Trophoblast cell (in vitro differentiated cells and primary cell): ENCODE measurements around the gene ANKS1B.

ENCODE experiments used
- DNase-seq, 2 donors: peaks; one replicate each; pipeline ENCODE4 v3.0.0-alpha.2; 2016
- H2AFZ ChIP-seq: 2 replicates; pipeline ENCODE4 v1.6.1; 2013; ENCODE audit warnings: low read length, moderate library complexity, mild to moderate bottlenecking; ENCODE audit not compliant: insufficient read depth, poor library complexity
- H2AK5ac ChIP-seq: 2 replicates; pipeline ENCODE4 v1.6.1; 2013; ENCODE audit warnings: mild to moderate bottlenecking, low read length
- H2BK120ac ChIP-seq: 2 replicates; pipeline ENCODE4 v1.6.1; 2013; ENCODE audit warnings: low read length, mild to moderate bottlenecking, moderate library complexity; ENCODE audit not compliant: insufficient read depth, poor library complexity
- H2BK12ac ChIP-seq: 2 replicates; pipeline ENCODE4 v1.6.1; 2013; ENCODE audit warnings: mild to moderate bottlenecking, low read length, moderate library complexity
- H2BK5ac ChIP-seq: 2 replicates; pipeline ENCODE4 v1.6.1; 2013; ENCODE audit warnings: low read length, low read depth, moderate library complexity, mild to moderate bottlenecking; ENCODE audit not compliant: poor library complexity
- H3K14ac ChIP-seq: 2 replicates; pipeline ENCODE4 v1.6.1; 2013; ENCODE audit warnings: mild to moderate bottlenecking, low read length
- H3K18ac ChIP-seq: 2 replicates; pipeline ENCODE4 v1.6.1; 2013; ENCODE audit warnings: mild to moderate bottlenecking, low read length
- H3K23ac ChIP-seq: 2 replicates; pipeline ENCODE4 v1.6.1; 2013; ENCODE audit warnings: low read length
- H3K27ac ChIP-seq: 2 replicates; pipeline ENCODE4 v1.5.1; 2013; ENCODE audit warnings: low read depth, mild to moderate bottlenecking, inconsistent platforms, low read length, moderate library complexity
- H3K27me3 ChIP-seq: 2 replicates; pipeline ENCODE4 v1.6.1; 2013; ENCODE audit warnings: inconsistent platforms, mild to moderate bottlenecking, low read length, moderate library complexity; ENCODE audit not compliant: insufficient read depth
- H3K36me3 ChIP-seq, 2 experiments: 1 replicate in 1 of 2; 2 replicates in 1 of 2; pipeline ENCODE4 v1.6.1; 2013; ENCODE audit warnings: low read length in 2 of 2, mild to moderate bottlenecking in 2 of 2, moderate library complexity in 1 of 2; ENCODE audit not compliant: insufficient read depth in 2 of 2, control insufficient read depth in 1 of 2
- H3K4ac ChIP-seq: 2 replicates; pipeline ENCODE4 v1.6.1; 2013; ENCODE audit warnings: low read depth, mild to moderate bottlenecking, low read length, moderate library complexity
- H3K4me1 ChIP-seq, 2 experiments: 1 replicate in 1 of 2; 2 replicates in 1 of 2; pipeline ENCODE4 v1.6.1; 2013; ENCODE audit warnings: low read length in 2 of 2, mild to moderate bottlenecking in 2 of 2, moderate library complexity in 1 of 2; ENCODE audit not compliant: insufficient read depth in 2 of 2, control insufficient read depth in 1 of 2
- H3K4me2 ChIP-seq: 2 replicates; pipeline ENCODE4 v1.6.1; 2013; ENCODE audit warnings: inconsistent platforms, mild to moderate bottlenecking, low read length, moderate library complexity
- H3K4me3 ChIP-seq: 2 replicates; pipeline ENCODE4 v1.5.1; 2013; ENCODE audit warnings: mild to moderate bottlenecking, low read depth, low read length, inconsistent platforms
- H3K79me1 ChIP-seq: one replicate; pipeline ENCODE4 v1.6.1; 2013; ENCODE audit warnings: low read length
- H3K79me2 ChIP-seq: 2 replicates; pipeline ENCODE4 v1.6.1; 2013; ENCODE audit warnings: low read length, mild to moderate bottlenecking; ENCODE audit not compliant: control insufficient read depth, insufficient read depth, poor library complexity
- H3K9ac ChIP-seq: 2 replicates; pipeline ENCODE4 v1.6.1; 2013; ENCODE audit warnings: mild to moderate bottlenecking, low read length
- H3K9me3 ChIP-seq: 2 replicates; pipeline ENCODE4 v1.6.1; 2013; ENCODE audit warnings: low read depth, mild to moderate bottlenecking, control low read depth, inconsistent platforms, low read length; ENCODE audit not compliant: insufficient read depth
- H4K12ac ChIP-seq: 2 replicates; pipeline ENCODE4 v1.6.1; 2013; ENCODE audit warnings: low read depth, mild to moderate bottlenecking, low read length, moderate library complexity
- H4K8ac ChIP-seq: 2 replicates; pipeline ENCODE4 v1.6.1; 2013; ENCODE audit warnings: low read depth, mild to moderate bottlenecking, low read length, moderate library complexity
- H4K91ac ChIP-seq: one replicate; pipeline ENCODE4 v1.6.1; 2013; ENCODE audit warnings: low read depth, mild to moderate bottlenecking, low read length, moderate library complexity
- WGBS: extraction: QIAGEN DNeasy Blood & Tissue Kit; methylation state at CpG from one replicate; pipeline ENCODE4 v1.1.7; 2013; ENCODE audit warnings: missing lambda C conversion rate; ENCODE audit not compliant: insufficient read length, insufficient coverage; ENCODE audit errors: extremely low coverage; 5-methylcytosine and 5-hydroxymethylcytosine counted together

The ANKS1B gene

DNA sequence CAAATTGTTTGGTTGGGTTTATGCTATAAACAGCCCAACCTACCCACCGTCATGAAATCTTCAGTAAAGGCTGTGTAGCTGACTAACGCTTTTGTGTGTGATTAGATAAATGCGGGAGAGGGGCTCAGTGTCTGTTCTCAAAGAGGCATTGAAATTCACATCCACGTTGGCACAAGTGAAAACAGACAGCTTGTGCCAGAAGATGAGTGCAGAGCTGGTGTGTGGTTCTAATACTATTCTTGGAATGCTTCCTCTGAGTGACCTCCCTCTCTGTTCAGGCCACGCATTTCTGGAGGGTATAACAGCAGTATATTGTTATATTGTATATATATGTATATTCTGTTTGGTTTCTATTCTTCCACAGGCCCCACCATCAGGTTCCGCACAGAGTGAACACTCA lies 1075.9 kb downstream of the ANKS1B start:
- WGBS: no CpG with 5 or more reads among the region's 6 CpGs

DNA sequence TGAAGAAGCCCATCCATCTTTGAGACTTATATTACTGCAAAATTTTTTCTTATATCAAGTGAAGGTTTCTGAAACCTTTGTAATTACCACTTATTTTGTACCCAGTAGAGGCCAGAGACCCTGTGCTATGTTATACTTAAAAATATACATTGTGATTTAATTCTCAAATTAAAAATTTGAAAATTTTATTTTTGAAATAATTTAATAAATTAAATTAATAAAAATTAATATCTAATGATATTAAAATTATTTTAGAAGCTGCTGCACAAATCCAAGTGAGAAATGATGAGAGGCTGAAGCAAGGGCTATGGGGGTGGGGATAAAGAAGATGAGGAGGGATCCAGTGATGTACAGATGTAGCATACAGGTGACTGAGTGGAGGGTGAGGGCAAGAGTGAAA lies 1080.9 kb downstream of the ANKS1B start:
- H2BK12ac ChIP-seq: no peak overlapping the region
- no peak overlapping the region for H3K4me2 ChIP-seq
- no peak overlapping the region for H2BK5ac ChIP-seq
- no peak overlapping the region for H3K18ac ChIP-seq
- H4K91ac ChIP-seq: no peak overlapping the region
- H3K79me1 ChIP-seq: no peaks in the 10 kb centered on the region
- no peak overlapping the region for H3K23ac ChIP-seq
- no peak overlapping the region for H3K14ac ChIP-seq
- H3K4me1 ChIP-seq: no peaks in the 10 kb centered on the region
- no peak overlapping the region for H4K12ac ChIP-seq
- no peak overlapping the region for H3K27ac ChIP-seq
- no peak overlapping the region for H3K4ac ChIP-seq
- H4K8ac ChIP-seq: no peak overlapping the region
- H3K9ac ChIP-seq: no peak overlapping the region
- H3K27me3 ChIP-seq: no peaks in the 10 kb centered on the region
- no peaks in the 10 kb centered on the region for H3K36me3 ChIP-seq
- no peak overlapping the region for H3K4me3 ChIP-seq
- H2BK120ac ChIP-seq: no peak overlapping the region
- H3K9me3 ChIP-seq: no peaks in the 10 kb centered on the region
- no peak overlapping the region for H2AK5ac ChIP-seq
- H2AFZ ChIP-seq: no peak overlapping the region
- H3K79me2 ChIP-seq: no peaks in the 10 kb centered on the region
- no peak for DNase-seq

More for the DNA sequence above, 1075.9 kb downstream of the ANKS1B start:
- Histone ChIP-seq H4K91ac (no peak overlapping the region), H2BK120ac (no peak overlapping the region), H3K27ac (no peak overlapping the region), H3K79me2 (no peaks in the 10 kb centered on the region), H3K14ac (no peak overlapping the region), H3K4me2 (no peak overlapping the region), H3K4me3 (no peak overlapping the region), H3K79me1 (no peaks in the 10 kb centered on the region), H2BK5ac (no peak overlapping the region), H2AFZ (no peak overlapping the region), H3K4me1 (no peaks in the 10 kb centered on the region), H3K27me3 (no peaks in the 10 kb centered on the region), H3K9ac (no peak overlapping the region), H3K18ac (no peak overlapping the region), H2AK5ac (no peak overlapping the region), H3K4ac (no peak overlapping the region), H3K9me3 (no peaks in the 10 kb centered on the region), H4K8ac (no peak overlapping the region), H2BK12ac (no peak overlapping the region), H4K12ac (no peak overlapping the region), H3K23ac (no peak overlapping the region), H3K36me3 (no peaks in the 10 kb centered on the region)
- DNase-seq: no peak

DNA sequence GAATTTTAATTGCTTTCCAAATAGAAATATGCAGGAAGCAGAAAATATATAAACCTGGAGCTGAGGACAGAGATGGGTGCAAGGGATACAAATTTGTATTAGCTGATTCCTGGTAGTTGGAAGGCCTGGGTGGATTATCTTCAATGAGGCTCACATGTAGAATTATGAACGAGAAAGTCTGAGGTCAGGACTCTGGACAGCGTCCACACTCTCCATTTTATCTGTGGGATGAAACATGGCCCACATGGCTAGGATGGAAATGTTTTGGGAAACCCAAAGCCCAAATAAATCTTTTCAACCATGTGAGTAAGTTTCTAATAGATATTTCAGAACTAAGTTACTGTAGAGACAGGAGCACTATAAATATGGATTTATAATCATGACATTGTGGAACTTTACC lies 1083.5 kb downstream of the ANKS1B start:
- DNase-seq: no peak
- Histone ChIP-seq H3K9me3 (no peaks in the 10 kb centered on the region), H2AFZ (no peak overlapping the region), H3K27me3 (peaks cover 7% of the 10 kb centered on the region), H2AK5ac (no peak overlapping the region), H3K18ac (no peak overlapping the region), H3K4me2 (no peak overlapping the region), H4K12ac (no peak overlapping the region), H3K23ac (no peak overlapping the region), H3K4me3 (no peak overlapping the region), H3K79me1 (no peaks in the 10 kb centered on the region), H3K4me1 (no peaks in the 10 kb centered on the region), H2BK120ac (no peak overlapping the region), H3K14ac (no peak overlapping the region), H3K27ac (no peak overlapping the region), H2BK5ac (no peak overlapping the region), H4K91ac (no peak overlapping the region), H4K8ac (no peak overlapping the region), H3K79me2 (no peaks in the 10 kb centered on the region), H2BK12ac (no peak overlapping the region), H3K4ac (no peak overlapping the region), H3K36me3 (no peaks in the 10 kb centered on the region), H3K9ac (no peak overlapping the region)
- WGBS: no CpG with 5 or more reads among the region's 2 CpGs

DNA sequence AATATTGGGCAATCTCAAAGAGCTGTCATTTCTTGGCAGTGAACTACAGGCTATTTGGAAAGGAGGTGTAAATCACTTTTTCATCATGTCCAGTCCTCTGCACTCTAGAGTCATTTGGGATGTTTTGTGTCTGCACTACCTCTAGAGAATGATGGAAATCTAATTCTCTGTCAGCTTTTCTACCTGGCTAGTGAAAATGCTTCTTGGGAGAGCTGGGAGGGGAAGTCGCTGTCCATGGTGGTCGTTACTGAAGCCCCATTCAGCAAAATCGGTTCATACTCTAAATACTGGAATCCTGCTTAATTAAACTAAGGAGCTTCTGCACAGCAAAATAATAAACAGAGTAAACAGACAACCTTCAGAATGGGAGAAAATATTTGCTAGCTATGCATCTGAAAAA lies 1087.8 kb downstream of the ANKS1B start:
- H3K79me1 ChIP-seq: no peaks in the 10 kb centered on the region
- H3K23ac ChIP-seq: no peak overlapping the region
- peaks cover 7 to 9% of the 10 kb centered on the region in 2 experiments for H3K4me1 ChIP-seq
- H3K27ac ChIP-seq: no peak overlapping the region
- H3K9me3 ChIP-seq: peaks cover 2% of the 10 kb centered on the region
- H3K4me2 ChIP-seq: no peak overlapping the region
- no peak overlapping the region for H2BK5ac ChIP-seq
- H4K12ac ChIP-seq: no peak overlapping the region
- no CpG with 5 or more reads among the region's 3 CpGs for WGBS
- no peaks in the 10 kb centered on the region for H3K79me2 ChIP-seq
- no peak overlapping the region for H2BK120ac ChIP-seq
- no peak overlapping the region for H3K4me3 ChIP-seq
- no peak overlapping the region for H3K4ac ChIP-seq
- H3K18ac ChIP-seq: no peak overlapping the region
- H4K8ac ChIP-seq: no peak overlapping the region
- H2AFZ ChIP-seq: no peak overlapping the region
- no peak overlapping the region for H3K14ac ChIP-seq
- peaks cover 39% of the 10 kb centered on the region for H3K27me3 ChIP-seq
- no peak overlapping the region for H3K9ac ChIP-seq
- H4K91ac ChIP-seq: no peak overlapping the region
- no peak for DNase-seq
- no peak overlapping the region for H2AK5ac ChIP-seq
- no peak overlapping the region for H2BK12ac ChIP-seq
- H3K36me3 ChIP-seq: no peaks in the 10 kb centered on the region
